Natural killer cell (primary cell): ENCODE results near the gene KIF26A. TPM values are rescaled to one million over a fixed set of nuclear protein-coding genes. Genes with fewer than 3 reads are reported as not detected.

ENCODE experiments used
- ATAC-seq, 3 donors: fragments of 150-1000 bp in 2 of 3; fragments of 200-7000 bp in 1 of 3; cut with Tn5 transposase; 1 replicate in 1 of 3; 2 replicates in 2 of 3; pipeline ENCODE4 v1.10.0; 2021; ENCODE audit warnings: mild to moderate bottlenecking in 2 of 3, moderate library complexity in 2 of 3
- DNase-seq, 2 donors: peaks; one replicate each; pipeline versions ENCODE4 v3.0.0 to v3.0.0-alpha.2; 2013 to 2021; ENCODE audit warnings: mixed read lengths in 1 of 2
- H3K27ac ChIP-seq: one replicate; pipeline ENCODE4 v1.5.1; 2013; ENCODE audit warnings: mild to moderate bottlenecking, low read length
- H3K27me3 ChIP-seq: one replicate; pipeline ENCODE4 v1.6.1; 2013; ENCODE audit warnings: low read length; ENCODE audit not compliant: control insufficient read depth, insufficient read depth
- H3K36me3 ChIP-seq: one replicate; pipeline ENCODE4 v1.6.1; 2013; ENCODE audit warnings: low read length; ENCODE audit not compliant: control insufficient read depth, insufficient read depth
- H3K4me1 ChIP-seq: one replicate; pipeline ENCODE4 v1.6.1; 2013; ENCODE audit warnings: low read length; ENCODE audit not compliant: control insufficient read depth, insufficient read depth
- H3K4me3 ChIP-seq: one replicate; pipeline ENCODE4 v1.5.1; 2013; ENCODE audit warnings: low read length
- H3K9me3 ChIP-seq: one replicate; pipeline ENCODE4 v1.6.1; 2013; ENCODE audit warnings: low read length; ENCODE audit not compliant: control insufficient read depth, insufficient read depth
- H3K27ac Mint-ChIP-seq, 2 donors: one replicate each; pipeline ENCODE4 v1.8.0; 2022; ENCODE audit warnings: mild to moderate bottlenecking in 2 of 2, mixed read lengths in 2 of 2, moderate library complexity in 1 of 2
- H3K27me3 Mint-ChIP-seq, 2 donors: one replicate each; pipeline ENCODE4 v1.8.0; 2022; ENCODE audit warnings: low read depth in 2 of 2, mixed read lengths in 2 of 2
- H3K36me3 Mint-ChIP-seq: one replicate; pipeline ENCODE4 v1.8.0; 2022; ENCODE audit warnings: mixed read lengths
- H3K4me1 Mint-ChIP-seq, 2 donors: one replicate each; pipeline ENCODE4 v1.8.0; 2022; ENCODE audit warnings: mixed read lengths in 2 of 2
- H3K4me3 Mint-ChIP-seq: one replicate; pipeline ENCODE4 v1.8.0; 2022; ENCODE audit warnings: mild to moderate bottlenecking, moderate library complexity, mixed read lengths
- H3K9me3 Mint-ChIP-seq, 2 donors: one replicate each; pipeline ENCODE4 v1.8.0; 2022; ENCODE audit warnings: mixed read lengths in 2 of 2
- CTCF ChIP-seq: fragments of 200-600 bp; IDR thresholded peaks from one replicate; pipeline ENCODE4 v1.8.0; 2022; ENCODE audit warnings: antibody characterized with exemption
- WGBS: methylation state at CpG from one replicate; pipeline ENCODE4 v1.1.7; 2013; ENCODE audit warnings: missing lambda C conversion rate; ENCODE audit not compliant: insufficient coverage; 5-methylcytosine and 5-hydroxymethylcytosine counted together
- intact Hi-C: fragments of 100-400 bp; cut with micrococcal nuclease; formaldehyde crosslinking; loops from one replicate; pipeline ENCODE4 v1.14.2; 2022
- total RNA-seq, 4 donors: library from RNA; stranded (reverse); fragments of 120-200 nt in 1 of 4; gene quantifications; one replicate each; pipeline versions ENCODE4 v1.2.3 to v1.2.4, GENCODE V29; 2013 to 2022

Gene KIF26A
- total RNA-seq, 3 donors from 2014 or later (not counting 1 experiment from before 2014, with no cell fraction given) = not detected

GRCh38 chr14:104179126-104179525, 40.7 kb downstream of the KIF26A start:
- intact Hi-C loops = no loop called here
- Mint-ChIP-seq H3K27ac (no peak overlapping the region), H3K4me1 (no peaks in the 10 kb centered on the region), H3K9me3 (no peaks in the 10 kb centered on the region), H3K4me3 (no peak overlapping the region), H3K27me3 (no peaks in the 10 kb centered on the region), H3K36me3 (no peaks in the 10 kb centered on the region)
- Histone ChIP-seq H3K36me3 (no peaks in the 10 kb centered on the region), H3K9me3 (no peaks in the 10 kb centered on the region), H3K27me3 (no peaks in the 10 kb centered on the region), H3K4me1 (no peaks in the 10 kb centered on the region), H3K4me3 (no peak overlapping the region), H3K27ac (no peak overlapping the region)
- no peak for TF ChIP-seq CTCF
- ATAC-seq = no peak
- 89% methylated on average over 21 of the region's 21 CpGs for WGBS
- DNase-seq = no peak

GRCh38 chr14:104179564-104180129, 41.3 kb downstream of the KIF26A start:
- H3K4me3 Mint-ChIP-seq = no peak overlapping the region
- H3K4me1 ChIP-seq = no peaks in the 10 kb centered on the region
- no peaks in the 10 kb centered on the region for H3K27me3 ChIP-seq
- no peak for TF ChIP-seq CTCF
- no peaks in the 10 kb centered on the region for H3K36me3 Mint-ChIP-seq
- H3K4me1 Mint-ChIP-seq = no peaks in the 10 kb centered on the region
- intact Hi-C loops = no loop called here
- H3K27ac Mint-ChIP-seq = no peak overlapping the region
- H3K36me3 ChIP-seq = no peaks in the 10 kb centered on the region
- ATAC-seq = no peak
- 92% methylated on average over 42 of the region's 42 CpGs for WGBS
- H3K9me3 ChIP-seq = no peaks in the 10 kb centered on the region
- no peak overlapping the region for H3K27ac ChIP-seq
- no peaks in the 10 kb centered on the region for H3K27me3 Mint-ChIP-seq
- DNase-seq = no peak
- no peaks in the 10 kb centered on the region for H3K9me3 Mint-ChIP-seq
- H3K4me3 ChIP-seq = no peak overlapping the region

GRCh38 chr14:104180561-104181165, 42.3 kb downstream of the KIF26A start:
- Histone ChIP-seq H3K4me1 (no peaks in the 10 kb centered on the region), H3K27me3 (no peaks in the 10 kb centered on the region), H3K27ac (no peak overlapping the region), H3K4me3 (no peak overlapping the region), H3K9me3 (no peaks in the 10 kb centered on the region), H3K36me3 (no peaks in the 10 kb centered on the region)
- Mint-ChIP-seq H3K27me3 (no peaks in the 10 kb centered on the region), H3K36me3 (no peaks in the 10 kb centered on the region), H3K4me1 (no peaks in the 10 kb centered on the region), H3K27ac (no peak overlapping the region), H3K4me3 (no peak overlapping the region), H3K9me3 (no peaks in the 10 kb centered on the region)
- ATAC-seq (no peak), DNase-seq (no peak)
- no peak for TF ChIP-seq CTCF
- intact Hi-C loops = no loop called here
- 88% methylated on average over 26 of the region's 26 CpGs for WGBS
